Nucleus accumbens (tissue), 56 donors: Measurements from ENCODE around the gene CLDN10.
A peak's percentile ranks its signal among the peaks of the same experiment; 100 is the strongest.
"Not testable (repeated sequence)": the region's sequence is repeated elsewhere in the genome, so short reads cannot be mapped to it uniquely, and the experiment has no call there.

ENCODE experiments used
- DNase-seq, 56 donors: peaks; one replicate each; lab custom pipeline; 2025; lab: John Stamatoyannopoulos, UW

CLDN10 gene

GRCh38 chr13:95552539-95553441, at the start of gene CLDN10:
TSS of gene CLDN10 (plus strand) at chr13:95552720. CDS start at chr13:95552754, 34 bp downstream.
- DNase-seq, result peak in 19 of 56 donors; percentile 5 to 50 (median 27)

GRCh38 chr13:95503662-95504061, 48.9 kb upstream of the CLDN10 start:
- no peak for DNase-seq

- DNase-seq, result no peak
These were observed 47.3 kb upstream of the CLDN10 start for GRCh38 chr13:95505265-95505664.

- DNase-seq, result no peak
These were observed 46.5 kb upstream of the CLDN10 start for GRCh38 chr13:95505986-95506385.

GRCh38 chr13:95507991-95508390, 44.5 kb upstream of the CLDN10 start:
- no peak for DNase-seq

- no peak for DNase-seq
These were observed 43.5 kb upstream of the CLDN10 start for GRCh38 chr13:95508996-95509395.

- DNase-seq, result no peak
These were observed 42.8 kb upstream of the CLDN10 start for GRCh38 chr13:95509521-95510310.

- DNase-seq, result no peak
These were observed 41.6 kb upstream of the CLDN10 start for GRCh38 chr13:95510950-95511349.

- no peak for DNase-seq
These were observed 40.1 kb upstream of the CLDN10 start for GRCh38 chr13:95512424-95512823.

GRCh38 chr13:95512957-95513356, 39.6 kb upstream of the CLDN10 start:
- DNase-seq, result no peak

- DNase-seq, result not testable (repeated sequence)
These were observed 36.9 kb upstream of the CLDN10 start for GRCh38 chr13:95515606-95516005.

- DNase-seq, result no peak
These were observed 36.5 kb upstream of the CLDN10 start for GRCh38 chr13:95516021-95516420.

GRCh38 chr13:95516492-95516891, 36.0 kb upstream of the CLDN10 start:
- no peak for DNase-seq

GRCh38 chr13:95523598-95523997, 28.9 kb upstream of the CLDN10 start:
- no peak for DNase-seq

GRCh38 chr13:95524264-95524901, 28.1 kb upstream of the CLDN10 start:
- no peak for DNase-seq

GRCh38 chr13:95527955-95528354, 24.6 kb upstream of the CLDN10 start:
- no peak for DNase-seq

GRCh38 chr13:95530178-95530577, 22.3 kb upstream of the CLDN10 start:
- DNase-seq, result peak in 4 of 56 donors; percentile 2 to 21 (median 7)

- DNase-seq, result no peak
These were observed 18.9 kb upstream of the CLDN10 start for GRCh38 chr13:95533545-95534160.

- no peak for DNase-seq
These were observed 17.3 kb upstream of the CLDN10 start for GRCh38 chr13:95535243-95535642.

- DNase-seq, result no peak
These were observed 15.8 kb upstream of the CLDN10 start for GRCh38 chr13:95536632-95537241.
